Peyer's patch (tissue), 4 donors: Measurements from ENCODE around the gene LINGO1. TPM values are rescaled to one million over a fixed set of nuclear protein-coding genes. Genes with fewer than 3 reads are reported as not detected.

ENCODE experiments used
- DNase-seq, 3 donors: peaks; one replicate each; pipeline ENCODE4 v3.0.0-alpha.2; 2017 to 2019
- H3K27ac ChIP-seq, 4 donors: fragments of 200-600 bp; sonication (generic); one replicate each; pipeline ENCODE4 v1.5.1; 2016 to 2019
- H3K27me3 ChIP-seq, 2 donors: fragments of 200-600 bp; sonication (generic); one replicate each; pipeline ENCODE4 v1.5.1; 2019
- H3K36me3 ChIP-seq, 3 donors: fragments of 200-600 bp; sonication (generic); one replicate each; pipeline ENCODE4 v1.5.1; 2016 to 2019
- H3K4me1 ChIP-seq, 4 donors: fragments of 200-600 bp; sonication (generic); one replicate each; pipeline ENCODE4 v1.5.1; 2016 to 2019
- H3K4me3 ChIP-seq, 4 donors: fragments of 200-600 bp; sonication (generic); 1 replicate in 3 of 4; 2 replicates in 1 of 4; pipeline ENCODE4 v1.5.1; 2016 to 2019; ENCODE audit warnings: mild to moderate bottlenecking in 1 of 4
- H3K9me3 ChIP-seq, 4 donors: fragments of 200-600 bp; sonication (generic); one replicate each; pipeline ENCODE4 v1.5.1; 2016 to 2019; ENCODE audit warnings: mild to moderate bottlenecking in 1 of 4
- POLR2A ChIP-seq, 2 donors: fragments of 450-650 bp; IDR thresholded peaks; one replicate each; pipeline ENCODE4 v1.5.1; 2017; ENCODE audit warnings: antibody characterized with exemption in 2 of 2, mild to moderate bottlenecking in 2 of 2, moderate library complexity in 2 of 2
- total RNA-seq, 4 donors: library from RNA; depleted of rRNA; stranded (reverse); fragments of >200 nt; gene quantifications; one replicate each; pipeline ENCODE4 v1.1.0, GENCODE V29; 2016
- TF ChIP-seq, protein P1 (sequence below), 6 experiments: fragments of 450-650 bp in 4 of 6; fragments of 200-600 bp in 2 of 6; sonication (generic) in 1 of 6; IDR thresholded peaks; one replicate each; pipeline ENCODE4 v1.5.1; 2017 to 2019; ENCODE audit warnings: antibody characterized with exemption in 6 of 6, mild to moderate bottlenecking in 3 of 6, moderate library complexity in 1 of 6

Gene LINGO1
- total RNA-seq, 4 donors from 2014 or later: 3.0 TPM; not detected in 3

DNA sequence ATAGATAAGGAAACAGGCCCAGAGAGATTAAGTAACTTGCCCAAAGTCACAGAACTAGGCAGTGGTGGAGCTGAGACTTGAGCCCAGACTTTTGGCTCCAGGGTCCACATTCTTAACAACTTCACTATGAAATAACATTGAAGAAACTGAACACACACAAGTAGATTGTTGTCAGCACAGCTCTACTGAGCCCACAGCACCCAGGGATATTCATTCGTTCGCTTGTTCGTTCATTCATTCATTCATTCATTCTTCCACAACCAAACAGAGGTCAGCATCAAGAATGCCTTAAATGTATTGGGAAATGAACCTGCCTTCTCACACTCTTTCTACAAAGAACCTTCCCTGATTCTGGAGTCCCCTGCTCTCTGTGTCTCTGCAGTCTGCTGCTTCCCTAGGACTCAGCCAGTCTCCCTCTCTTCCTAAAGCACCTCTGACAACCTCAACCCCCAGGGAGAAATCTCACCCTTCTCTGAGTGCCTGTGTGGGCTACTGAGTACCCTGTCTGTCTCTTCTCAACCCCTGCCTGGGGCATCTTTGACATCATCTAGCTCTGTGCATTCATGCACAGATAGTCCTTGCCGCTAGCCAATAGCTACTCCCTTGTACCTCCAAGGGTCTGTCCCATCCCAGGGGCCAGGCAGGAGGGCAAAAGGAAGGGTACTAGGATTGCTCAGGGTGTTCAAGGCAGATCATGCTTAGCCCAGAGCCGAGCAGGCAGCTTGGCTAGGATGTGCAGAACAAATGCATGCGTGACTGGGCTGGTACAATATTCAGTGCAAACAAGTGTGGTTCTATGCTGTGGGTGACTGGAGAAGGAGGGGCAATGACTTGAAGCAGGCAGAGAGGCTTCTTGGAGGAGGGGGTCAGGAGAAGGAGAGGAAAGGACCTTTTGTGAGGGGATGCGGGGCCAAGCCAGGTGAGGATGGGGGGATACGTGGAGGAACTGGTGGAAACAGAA lies 3.4 kb downstream of the LINGO1 start:
- TF ChIP-seq, protein P1, sequence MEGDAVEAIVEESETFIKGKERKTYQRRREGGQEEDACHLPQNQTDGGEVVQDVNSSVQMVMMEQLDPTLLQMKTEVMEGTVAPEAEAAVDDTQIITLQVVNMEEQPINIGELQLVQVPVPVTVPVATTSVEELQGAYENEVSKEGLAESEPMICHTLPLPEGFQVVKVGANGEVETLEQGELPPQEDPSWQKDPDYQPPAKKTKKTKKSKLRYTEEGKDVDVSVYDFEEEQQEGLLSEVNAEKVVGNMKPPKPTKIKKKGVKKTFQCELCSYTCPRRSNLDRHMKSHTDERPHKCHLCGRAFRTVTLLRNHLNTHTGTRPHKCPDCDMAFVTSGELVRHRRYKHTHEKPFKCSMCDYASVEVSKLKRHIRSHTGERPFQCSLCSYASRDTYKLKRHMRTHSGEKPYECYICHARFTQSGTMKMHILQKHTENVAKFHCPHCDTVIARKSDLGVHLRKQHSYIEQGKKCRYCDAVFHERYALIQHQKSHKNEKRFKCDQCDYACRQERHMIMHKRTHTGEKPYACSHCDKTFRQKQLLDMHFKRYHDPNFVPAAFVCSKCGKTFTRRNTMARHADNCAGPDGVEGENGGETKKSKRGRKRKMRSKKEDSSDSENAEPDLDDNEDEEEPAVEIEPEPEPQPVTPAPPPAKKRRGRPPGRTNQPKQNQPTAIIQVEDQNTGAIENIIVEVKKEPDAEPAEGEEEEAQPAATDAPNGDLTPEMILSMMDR (IDR thresholded peaks at IDR 0.05): no peak
- TF ChIP-seq POLR2A (IDR thresholded peaks at IDR 0.05): no peak
- Histone ChIP-seq H3K9me3 (no peaks in the 10 kb centered on the region), H3K4me1 (peaks cover 0 to 17% (median 11%) of the 10 kb centered on the region in 4 donors), H3K36me3 (no peaks in the 10 kb centered on the region), H3K27ac (no peak overlapping the region), H3K27me3 (peaks cover 0 to 18% of the 10 kb centered on the region in 2 donors), H3K4me3 (no peak overlapping the region)
- DNase-seq: no peak

DNA sequence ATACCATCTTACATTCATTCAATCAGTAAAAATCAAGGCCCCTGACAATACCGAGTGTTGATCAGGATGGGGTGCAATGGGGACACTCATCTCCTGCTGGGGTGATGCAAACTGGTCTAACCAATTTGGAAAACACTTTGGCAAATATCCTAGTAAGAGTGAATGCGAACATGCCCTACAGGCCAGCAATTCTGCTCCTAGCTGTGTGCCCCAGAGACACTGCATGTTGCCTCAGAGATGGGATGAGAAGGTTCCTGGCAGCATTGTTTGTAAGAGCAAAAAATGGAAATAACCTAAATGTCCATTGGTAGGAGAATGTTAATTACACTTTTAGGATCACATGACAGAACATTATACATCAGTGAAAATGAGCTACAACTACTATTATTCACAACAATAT lies 4.7 kb downstream of the LINGO1 start:
- H3K36me3 ChIP-seq: no peaks in the 10 kb centered on the region
- H3K4me1 ChIP-seq: peaks cover 0 to 7% (median 2%) of the 10 kb centered on the region in 4 donors
- H3K4me3 ChIP-seq: no peak overlapping the region
- peaks cover 0 to 15% of the 10 kb centered on the region in 2 donors for H3K27me3 ChIP-seq
- no peak for TF ChIP-seq POLR2A (IDR thresholded peaks at IDR 0.05)
- TF ChIP-seq, protein P1 (IDR thresholded peaks at IDR 0.05): no peak
- no peak for DNase-seq
- no peaks in the 10 kb centered on the region for H3K9me3 ChIP-seq
- no peak overlapping the region for H3K27ac ChIP-seq

DNA sequence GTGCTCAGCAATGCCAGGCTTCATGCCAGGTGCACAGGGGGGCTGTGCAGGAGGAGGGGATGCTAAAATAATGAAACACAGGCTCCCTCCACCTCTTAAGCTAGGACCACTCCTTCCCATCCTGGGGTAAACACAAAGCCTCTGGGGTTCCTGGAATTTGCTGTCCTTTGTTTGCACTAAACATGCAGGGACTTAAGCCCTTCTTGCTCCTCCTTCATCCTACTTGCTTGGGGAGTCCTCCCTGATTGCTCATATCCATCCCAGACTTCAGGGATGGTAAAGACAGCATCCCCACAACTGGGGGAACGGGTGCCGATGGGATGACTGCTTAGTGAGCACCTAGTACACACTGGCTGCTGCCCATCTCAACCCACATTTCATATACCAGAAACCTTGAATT lies 5.1 kb downstream of the LINGO1 start:
- no peak overlapping the region for H3K4me3 ChIP-seq
- peaks cover 0 to 4% (median 0%) of the 10 kb centered on the region in 4 donors for H3K4me1 ChIP-seq

DNA sequence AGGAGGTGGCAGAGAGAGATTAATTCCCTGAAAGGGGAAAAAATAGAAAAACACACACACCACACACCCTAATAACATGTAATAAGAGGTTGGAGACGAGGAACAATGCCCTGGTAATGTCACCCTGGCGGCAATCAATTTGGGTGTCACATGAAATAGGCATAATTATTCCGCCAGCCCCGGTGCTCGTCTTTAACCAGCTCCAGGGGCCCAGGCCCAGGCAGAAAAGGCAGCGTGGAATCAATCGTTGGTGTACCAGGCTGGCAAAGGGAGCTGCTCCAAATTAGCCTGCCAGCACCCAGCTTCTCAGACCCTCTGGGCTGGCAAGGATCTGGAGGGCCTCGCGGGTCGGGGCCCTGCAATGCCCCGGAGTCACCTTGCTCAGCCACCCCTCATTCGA lies 5.6 kb downstream of the LINGO1 start:
- Histone ChIP-seq H3K27ac (no peak overlapping the region), H3K27me3 (peaks cover 0 to 12% of the 10 kb centered on the region in 2 donors), H3K36me3 (no peaks in the 10 kb centered on the region), H3K9me3 (no peaks in the 10 kb centered on the region), H3K4me1 (peaks cover 0 to 2% (median 0%) of the 10 kb centered on the region in 4 donors), H3K4me3 (no peak overlapping the region)
- TF ChIP-seq, protein P1 (IDR thresholded peaks at IDR 0.05): no peak
- TF ChIP-seq POLR2A (IDR thresholded peaks at IDR 0.05): no peak
- no peak for DNase-seq

More for the DNA sequence above, 5.1 kb downstream of the LINGO1 start:
- H3K36me3 ChIP-seq: no peaks in the 10 kb centered on the region
- DNase-seq: no peak
- no peak overlapping the region for H3K27ac ChIP-seq
- H3K9me3 ChIP-seq: no peaks in the 10 kb centered on the region
- TF ChIP-seq, protein P1 (IDR thresholded peaks at IDR 0.05): no peak
- no peak for TF ChIP-seq POLR2A (IDR thresholded peaks at IDR 0.05)
- peaks cover 0 to 12% of the 10 kb centered on the region in 2 donors for H3K27me3 ChIP-seq

DNA sequence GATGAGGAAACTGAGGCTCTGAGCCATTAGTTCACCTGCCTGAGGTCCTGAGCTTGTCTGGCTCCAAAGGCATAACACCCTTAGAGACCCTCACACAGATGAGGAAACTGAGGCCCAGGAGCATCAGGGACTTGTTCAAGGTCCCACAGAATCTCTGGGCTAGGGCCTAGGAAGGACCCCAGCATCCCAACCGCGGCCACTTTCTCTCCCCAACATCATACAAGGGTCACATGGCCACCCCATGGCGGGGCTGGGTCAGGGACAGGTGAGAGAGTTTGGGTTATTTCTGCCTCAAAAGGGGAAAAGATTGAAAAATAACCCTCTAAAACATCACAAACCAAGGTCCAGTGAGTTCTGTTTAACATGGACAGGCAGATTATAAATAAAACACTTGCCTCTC lies 6.7 kb downstream of the LINGO1 start:
- no peaks in the 10 kb centered on the region for H3K36me3 ChIP-seq
- no peaks in the 10 kb centered on the region for H3K4me1 ChIP-seq
- DNase-seq: no peak
- TF ChIP-seq POLR2A (IDR thresholded peaks at IDR 0.05): no peak
- TF ChIP-seq, protein P1 (IDR thresholded peaks at IDR 0.05): no peak
- peaks cover 0 to 2% of the 10 kb centered on the region in 2 donors for H3K27me3 ChIP-seq
- H3K27ac ChIP-seq: no peak overlapping the region
- no peak overlapping the region for H3K4me3 ChIP-seq
- no peaks in the 10 kb centered on the region for H3K9me3 ChIP-seq
